ENCODE data around the gene OLR1. TPM values are rescaled to one million over a fixed set of nuclear protein-coding genes. Genes with fewer than 3 reads are reported as not detected.

The OLR1 gene
- total RNA-seq, 1 experiment from 2014 or later = not detected

- no peak for ATAC-seq
- Mint-ChIP-seq H3K27me3 (ENCODE audit: low read depth) (no peaks in the 10 kb centered on the region; the same call in 1 of the 2 replicates), H3K27ac (no peak overlapping the region), H3K36me3 (no peaks in the 10 kb centered on the region), H3K4me1 (no peaks in the 10 kb centered on the region), H3K4me3 (no peak overlapping the region), H3K9me3 (no peaks in the 10 kb centered on the region)
- no peak for DNase-seq (ENCODE audit: low spot score)
- no peak for TF ChIP-seq USF1 (CRISPR knock-in tag; IDR thresholded peaks at IDR 0.05)
- no peak for TF ChIP-seq RORB (CRISPR knock-in tag; IDR thresholded peaks at IDR 0.05)
- no peak for TF ChIP-seq RELA (CRISPR knock-in tag; IDR thresholded peaks at IDR 0.05; ENCODE audit: borderline replicate concordance)
- no peak for TF ChIP-seq SMAD4 (CRISPR knock-in tag; IDR thresholded peaks at IDR 0.05)
- no peak for TF ChIP-seq FOXJ3 (CRISPR knock-in tag; IDR thresholded peaks at IDR 0.05; ENCODE audit: borderline replicate concordance)
- TF ChIP-seq TCF7 (CRISPR knock-in tag; IDR thresholded peaks at IDR 0.05; ENCODE audit: low read depth) = no peak
- TF ChIP-seq GRHL2 (CRISPR knock-in tag; IDR thresholded peaks at IDR 0.05; ENCODE audit: insufficient replicate concordance, severe bottlenecking) = no peak
- TF ChIP-seq NFE2L1 (CRISPR knock-in tag; IDR thresholded peaks at IDR 0.05) = no peak
- TF ChIP-seq CTCF (IDR thresholded peaks at IDR 0.05) = no peak
- TF ChIP-seq ATF6 (CRISPR knock-in tag; IDR thresholded peaks at IDR 0.05) = no peak
- TF ChIP-seq ELF4 (CRISPR knock-in tag; IDR thresholded peaks at IDR 0.05; ENCODE audit: low read depth) = no peak
- no peak for TF ChIP-seq ZNF317 (CRISPR knock-in tag; IDR thresholded peaks at IDR 0.05; ENCODE audit: borderline replicate concordance, low read depth)
- TF ChIP-seq ZNF425 (CRISPR knock-in tag; conservative IDR thresholded peaks at IDR 0.05) = no peak
- CTCF ChIA-PET = interaction anchor here (0.5 to 1.9 kb wide), 2 partner anchors 16 to 289 kb away, joined by 3 to 7 read pairs; no protein-coding TSS in a partner anchor
- POLR2A ChIA-PET = no interaction called here
Observed at GRCh38 chr12:10169104-10169503, 2.8 kb downstream of the OLR1 start.

- DNase-seq (ENCODE audit: low spot score) (no peak), ATAC-seq (no peak)
- Mint-ChIP-seq H3K4me3 (no peak overlapping the region), H3K27ac (no peak overlapping the region), H3K36me3 (no peaks in the 10 kb centered on the region), H3K27me3 (ENCODE audit: low read depth) (no peaks in the 10 kb centered on the region; the same call in 1 of the 2 replicates), H3K9me3 (no peaks in the 10 kb centered on the region), H3K4me1 (no peaks in the 10 kb centered on the region)
- POLR2A ChIA-PET = no interaction called here
- no peak for TF ChIP-seq ESRRA (CRISPR knock-in tag; IDR thresholded peaks at IDR 0.05; ENCODE audit: borderline replicate concordance)
- TF ChIP-seq HMGXB4 (CRISPR knock-in tag; IDR thresholded peaks at IDR 0.05) = no peak
- TF ChIP-seq ZNF512 (CRISPR knock-in tag; IDR thresholded peaks at IDR 0.05; ENCODE audit: borderline replicate concordance) = no peak
- TF ChIP-seq FOXP1 (CRISPR knock-in tag; IDR thresholded peaks at IDR 0.05; ENCODE audit: borderline replicate concordance) = no peak
- TF ChIP-seq TCF7 (CRISPR knock-in tag; IDR thresholded peaks at IDR 0.05; ENCODE audit: low read depth) = no peak
- TF ChIP-seq MAX (CRISPR knock-in tag; IDR thresholded peaks at IDR 0.05) = no peak
- CTCF ChIA-PET = no interaction called here
Observed at GRCh38 chr12:10167599-10167998, 4.3 kb downstream of the OLR1 start.
